H9 (cell line): Measurements from ENCODE around the gene STAT3. TPM values are rescaled to one million over a fixed set of nuclear protein-coding genes. Genes with fewer than 3 reads are reported as not detected.

Experiments used
- DNase-seq: peaks from one replicate; pipeline ENCODE4 v3.0.0-alpha.2; 2017
- H2AFZ ChIP-seq: one replicate; pipeline ENCODE4 v1.6.1; 2013; ENCODE audit warnings: mild to moderate bottlenecking, low read length, control low read depth, moderate library complexity
- H2AK5ac ChIP-seq: 2 replicates; pipeline ENCODE4 v1.6.1; 2013; ENCODE audit warnings: low read length, control low read depth, mixed read lengths; ENCODE audit not compliant: insufficient read length
- H2BK120ac ChIP-seq: one replicate; pipeline ENCODE4 v1.6.1; 2013; ENCODE audit warnings: low read depth, mild to moderate bottlenecking, low read length, control low read depth, inconsistent platforms; ENCODE audit not compliant: poor library complexity, severe bottlenecking
- H2BK12ac ChIP-seq: 2 replicates; pipeline ENCODE4 v1.6.1; 2013; ENCODE audit warnings: low read length, control low read depth, mixed read lengths, low read depth; ENCODE audit not compliant: insufficient read length
- H2BK15ac ChIP-seq: 2 replicates; pipeline ENCODE4 v1.6.1; 2013; ENCODE audit warnings: low read depth, low read length, control low read depth
- H2BK20ac ChIP-seq: one replicate; pipeline ENCODE4 v1.6.1; 2013; ENCODE audit warnings: low read depth, mild to moderate bottlenecking, low read length, control low read depth, inconsistent platforms; ENCODE audit not compliant: poor library complexity, severe bottlenecking
- H2BK5ac ChIP-seq: 2 replicates; pipeline ENCODE4 v1.6.1; 2013; ENCODE audit warnings: low read length, control low read depth, mixed read lengths; ENCODE audit not compliant: insufficient read length
- H3K14ac ChIP-seq: 2 replicates; pipeline ENCODE4 v1.6.1; 2013; ENCODE audit warnings: low read length, control low read depth; ENCODE audit not compliant: insufficient read depth
- H3K18ac ChIP-seq: 2 replicates; pipeline ENCODE4 v1.6.1; 2013; ENCODE audit warnings: low read depth, mild to moderate bottlenecking, mixed read lengths, low read length, control low read depth; ENCODE audit not compliant: insufficient read length
- H3K23ac ChIP-seq: 2 replicates; pipeline ENCODE4 v1.6.1; 2013; ENCODE audit warnings: low read length, control low read depth, mixed read lengths, low read depth; ENCODE audit not compliant: insufficient read length
- H3K23me2 ChIP-seq: 2 replicates; pipeline ENCODE4 v1.6.1; 2013; ENCODE audit warnings: low read depth, mild to moderate bottlenecking, mixed read lengths, low read length, control low read depth; ENCODE audit not compliant: insufficient read length, poor library complexity, severe bottlenecking
- H3K27ac ChIP-seq: 2 replicates; pipeline ENCODE4 v1.5.1; 2013; ENCODE audit warnings: low read length, control low read depth, mixed read lengths, low read depth; ENCODE audit not compliant: insufficient read length
- H3K27me3 ChIP-seq: 2 replicates; pipeline ENCODE4 v1.6.1; 2013; ENCODE audit warnings: low read length, control low read depth, inconsistent platforms; ENCODE audit not compliant: insufficient read depth
- H3K4ac ChIP-seq: 2 replicates; pipeline ENCODE4 v1.6.1; 2013; ENCODE audit warnings: low read depth, mild to moderate bottlenecking, control low read depth, inconsistent platforms, low read length, moderate library complexity
- H3K4me1 ChIP-seq: 2 replicates; pipeline ENCODE4 v1.6.1; 2013; ENCODE audit warnings: low read length, control low read depth, inconsistent platforms; ENCODE audit not compliant: insufficient read depth
- H3K4me2 ChIP-seq: 2 replicates; pipeline ENCODE4 v1.6.1; 2013; ENCODE audit warnings: low read length, control low read depth, mixed read lengths; ENCODE audit not compliant: insufficient read length, insufficient read depth
- H3K56ac ChIP-seq: 2 replicates; pipeline ENCODE4 v1.6.1; 2013; ENCODE audit warnings: low read depth, mild to moderate bottlenecking, mixed read lengths, low read length, control low read depth; ENCODE audit not compliant: insufficient read length
- H3K79me1 ChIP-seq: 2 replicates; pipeline ENCODE4 v1.6.1; 2013; ENCODE audit warnings: low read depth, mild to moderate bottlenecking, moderate library complexity, low read length, control low read depth, inconsistent platforms; ENCODE audit not compliant: insufficient read depth, poor library complexity, severe bottlenecking
- H3K79me2 ChIP-seq: 2 replicates; pipeline ENCODE4 v1.6.1; 2013; ENCODE audit warnings: low read length, control low read depth, inconsistent platforms; ENCODE audit not compliant: insufficient read depth
- H3K9ac ChIP-seq: 2 replicates; pipeline ENCODE4 v1.6.1; 2013; ENCODE audit warnings: low read length, control low read depth, mixed read lengths; ENCODE audit not compliant: insufficient read length; ENCODE audit errors: extremely low read depth
- H3K9me3 ChIP-seq: one replicate; pipeline ENCODE4 v1.6.1; 2013; ENCODE audit warnings: low read depth, low read length, inconsistent platforms; ENCODE audit not compliant: control insufficient read depth
- H3T11ph ChIP-seq: one replicate; pipeline ENCODE4 v1.6.1; 2013; ENCODE audit warnings: mild to moderate bottlenecking, low read length, control low read depth, inconsistent platforms
- H4K20me1 ChIP-seq: one replicate; pipeline ENCODE4 v1.6.1; 2013; ENCODE audit not compliant: control insufficient read depth, insufficient read length, insufficient read depth
- H4K5ac ChIP-seq: 2 replicates; pipeline ENCODE4 v1.6.1; 2013; ENCODE audit warnings: low read depth, mild to moderate bottlenecking, mixed read lengths, low read length, control low read depth; ENCODE audit not compliant: insufficient read length
- H4K8ac ChIP-seq: replicated peaks from 2 replicates; pipeline ENCODE4 v1.6.1; 2013; ENCODE audit warnings: low read length, control low read depth, mixed read lengths, low read depth; ENCODE audit not compliant: insufficient read length
- H4K91ac ChIP-seq: 2 replicates; pipeline ENCODE4 v1.6.1; 2013; ENCODE audit warnings: low read depth, mild to moderate bottlenecking, moderate library complexity, mixed read lengths, low read length, control low read depth; ENCODE audit not compliant: insufficient read length
- H3K27ac Mint-ChIP-seq, 3 experiments: 2 replicates in 2 of 3; 3 replicates in 1 of 3; pipeline ENCODE4 v1.8.0; 2020 to 2021; ENCODE audit warnings: mixed read lengths in 3 of 3, mild to moderate bottlenecking in 1 of 3, moderate library complexity in 1 of 3
- H3K27me3 Mint-ChIP-seq: 2 replicates; pipeline ENCODE4 v1.8.0; 2021; ENCODE audit warnings: low read depth, mild to moderate bottlenecking, moderate library complexity, mixed read lengths
- H3K36me3 Mint-ChIP-seq, 3 experiments: 2 replicates in 2 of 3; 3 replicates in 1 of 3; pipeline ENCODE4 v1.8.0; 2020 to 2021; ENCODE audit warnings: low read depth in 3 of 3, mixed read lengths in 3 of 3; ENCODE audit not compliant: insufficient read depth in 1 of 3
- H3K4me1 Mint-ChIP-seq, 2 experiments: 2 replicates each; pipeline ENCODE4 v1.8.0; 2020; ENCODE audit warnings: mixed read lengths in 2 of 2
- H3K4me3 Mint-ChIP-seq, 2 experiments: 2 replicates in 1 of 2; 3 replicates in 1 of 2; pipeline ENCODE4 v1.8.0; 2020 to 2021; ENCODE audit warnings: mild to moderate bottlenecking in 2 of 2, mixed read lengths in 2 of 2, moderate library complexity in 1 of 2
- H3K9me3 Mint-ChIP-seq, 2 experiments: 2 replicates in 1 of 2; 3 replicates in 1 of 2; pipeline ENCODE4 v1.8.0; 2020; ENCODE audit warnings: mild to moderate bottlenecking in 2 of 2, mixed read lengths in 2 of 2, moderate library complexity in 1 of 2
- CTCF ChIP-seq: fragments of 200-600 bp; sonication (generic); conservative IDR thresholded peaks from 3 replicates; pipeline ENCODE4 v1.8.0; 2021; ENCODE audit warnings: antibody characterized with exemption, mild to moderate bottlenecking
- WGBS: extraction: QIAGEN DNeasy Blood & Tissue Kit; methylation state at CpG from one replicate; pipeline ENCODE4 v1.1.7; 2013; ENCODE audit warnings: missing lambda C conversion rate, low lambda C conversion rate, mixed read lengths; ENCODE audit not compliant: insufficient read length; ENCODE audit errors: extremely low coverage; 5-methylcytosine and 5-hydroxymethylcytosine counted together
- total RNA-seq: library from RNA; stranded (reverse); gene quantifications from 2 replicates; pipeline ENCODE4 v1.2.1, GENCODE V29; 2021

Gene STAT3
- total RNA-seq, 1 experiment from 2014 or later = 83.2 TPM

GRCh38 chr17:42286411-42287221 lies 101.6 kb downstream of the STAT3 start:
- TF ChIP-seq CTCF = no peak
- H3K9me3 ChIP-seq = no peaks in the 10 kb centered on the region
- H3K14ac ChIP-seq = no peak overlapping the region
- no peak overlapping the region for H2BK12ac ChIP-seq
- H2BK120ac ChIP-seq = no peak overlapping the region
- Mint-ChIP-seq H3K4me1 (peaks cover 17 to 33% of the 10 kb centered on the region in 2 experiments), H3K36me3 (peaks cover 0 to 2% (median 0%) of the 10 kb centered on the region in 3 experiments; a peak in 2 of 7 replicates), H3K27me3 (peaks cover 38% of the 10 kb centered on the region), H3K4me3 (peak overlapping the region in 1 of 2 experiments; percentile 64; a peak in 2 of 5 replicates), H3K9me3 (no peaks in the 10 kb centered on the region; a peak in 1 of 5 replicates), H3K27ac (no peak overlapping the region)
- no peak overlapping the region for H2BK5ac ChIP-seq
- no peaks in the 10 kb centered on the region for H3K79me2 ChIP-seq
- H3K23me2 ChIP-seq = peaks cover 4% of the 10 kb centered on the region
- H4K91ac ChIP-seq = no peak overlapping the region
- no peak overlapping the region for H2BK15ac ChIP-seq
- H2BK20ac ChIP-seq = no peak overlapping the region
- H4K20me1 ChIP-seq = no peaks in the 10 kb centered on the region
- no peaks in the 10 kb centered on the region; the same call in 1 of the 2 replicates for H3K27me3 ChIP-seq
- peak; percentile 30 for DNase-seq
- no peak overlapping the region for H4K5ac ChIP-seq
- no CpG with 5 or more reads among the region's 5 CpGs for WGBS
- no peak overlapping the region for H3K4me2 ChIP-seq
- H3K9ac ChIP-seq = no peak overlapping the region
- no peaks in the 10 kb centered on the region for H3K79me1 ChIP-seq
- H3K4me1 ChIP-seq = peaks cover 7% of the 10 kb centered on the region; the same call in 1 of the 2 replicates
- no peak overlapping the region for H3K56ac ChIP-seq
- no peak overlapping the region for H3K27ac ChIP-seq
- H3K23ac ChIP-seq = no peak overlapping the region
- no peak overlapping the region for H3K18ac ChIP-seq
- H3T11ph ChIP-seq = no peak overlapping the region
- no peak overlapping the region for H3K4ac ChIP-seq
- no peak overlapping the region for H2AK5ac ChIP-seq
- H4K8ac ChIP-seq = no peak overlapping the region
- H2AFZ ChIP-seq = no peak overlapping the region
